Loucy (cell line): Measurements from ENCODE around the gene DCLK2.

Experiments
- H2AFZ ChIP-seq: fragments of 200-600 bp; sonication (generic); 2 replicates; pipeline ENCODE4 v1.6.0; 2016; ENCODE audit warnings: antibody characterized with exemption, mild to moderate bottlenecking, low read length, moderate library complexity
- H3F3A ChIP-seq: fragments of 200-600 bp; 2 replicates; pipeline ENCODE4 v1.6.0; 2016; ENCODE audit warnings: antibody characterized with exemption, low read depth, mild to moderate bottlenecking
- H3K27me3 ChIP-seq: fragments of 200-600 bp; sonication (generic); 2 replicates; pipeline ENCODE4 v1.6.1; 2014; ENCODE audit warnings: low read length, mild to moderate bottlenecking; ENCODE audit not compliant: insufficient read depth, poor library complexity, severe bottlenecking
- H3K36me3 ChIP-seq: fragments of 200-600 bp; sonication (generic); 2 replicates; pipeline ENCODE4 v1.6.1; 2016; ENCODE audit warnings: low read length; ENCODE audit not compliant: insufficient read depth
- H3K4me1 ChIP-seq: fragments of 200-600 bp; sonication (generic); 2 replicates; pipeline ENCODE4 v1.5.1; 2014; ENCODE audit warnings: low read length, mild to moderate bottlenecking; ENCODE audit not compliant: insufficient read depth, poor library complexity, severe bottlenecking
- H3K4me2 ChIP-seq: fragments of 200-600 bp; sonication (generic); 2 replicates; pipeline ENCODE4 v1.6.0; 2014; ENCODE audit warnings: antibody characterized with exemption, low read length, low read depth, mild to moderate bottlenecking; ENCODE audit not compliant: poor library complexity, severe bottlenecking
- H3K4me3 ChIP-seq: fragments of 200-600 bp; sonication (generic); 2 replicates; pipeline ENCODE4 v1.5.1; 2014; ENCODE audit warnings: low read length, mild to moderate bottlenecking, mixed read lengths; ENCODE audit not compliant: poor library complexity, severe bottlenecking
- H3K79me2 ChIP-seq: fragments of 200-600 bp; sonication (generic); 2 replicates; pipeline ENCODE4 v1.6.1; 2014; ENCODE audit warnings: low read length; ENCODE audit not compliant: insufficient read depth
- H3K9ac ChIP-seq: fragments of 200-600 bp; sonication (generic); 2 replicates; pipeline ENCODE4 v1.6.0; 2014; ENCODE audit warnings: mild to moderate bottlenecking, low read depth, low read length, moderate library complexity; ENCODE audit not compliant: poor library complexity, severe bottlenecking
- H3K9me2 ChIP-seq: fragments of 200-600 bp; sonication (generic); replicated peaks from 2 replicates; pipeline ENCODE4 v1.6.1; 2016; ENCODE audit warnings: low read depth, low read length, mixed read lengths
- H3K9me3 ChIP-seq: fragments of 200-600 bp; sonication (generic); 2 replicates; pipeline ENCODE4 v1.6.1; 2014; ENCODE audit warnings: mild to moderate bottlenecking, antibody characterized with exemption, low read length, low read depth; ENCODE audit not compliant: insufficient read depth
- H4K20me1 ChIP-seq: fragments of 200-600 bp; sonication (generic); 2 replicates; pipeline ENCODE4 v1.6.0; 2014; ENCODE audit warnings: antibody characterized with exemption, low read length, mild to moderate bottlenecking; ENCODE audit not compliant: insufficient read depth, poor library complexity, severe bottlenecking
- CTCF ChIP-seq: fragments of 200-600 bp; sonication (generic); conservative IDR thresholded peaks from 2 replicates; pipeline ENCODE4 v1.5.1; 2014; ENCODE audit warnings: mild to moderate bottlenecking, antibody characterized with exemption, low read length
- EZH2phosphoT487 ChIP-seq: fragments of 200-600 bp; IDR thresholded peaks from 2 replicates; pipeline ENCODE4 v1.6.1; 2018; ENCODE audit warnings: antibody characterized with exemption, mild to moderate bottlenecking, moderate library complexity, borderline replicate concordance

The DCLK2 gene

GRCh38 chr4:150251752-150252190 is 173.5 kb downstream of the DCLK2 start:
- H3K27me3 ChIP-seq: no peaks in the 10 kb centered on the region
- H3K36me3 ChIP-seq: no peaks in the 10 kb centered on the region
- H3K79me2 ChIP-seq: no peaks in the 10 kb centered on the region
- no peak overlapping the region for H3K4me2 ChIP-seq
- H3K4me1 ChIP-seq: no peaks in the 10 kb centered on the region
- H3K9me3 ChIP-seq: no peaks in the 10 kb centered on the region
- H3K9ac ChIP-seq: no peak overlapping the region
- no peaks in the 10 kb centered on the region for H4K20me1 ChIP-seq
- H3K4me3 ChIP-seq: no peak overlapping the region
- no peak overlapping the region for H2AFZ ChIP-seq
- H3K9me2 ChIP-seq: no peaks in the 10 kb centered on the region
- H3F3A ChIP-seq: 0 out of 2 replicates have a peak, but pooled peaks cover 5% of the 10 kb centered on the region
- TF ChIP-seq EZH2phosphoT487 (no peak), CTCF (no peak)

GRCh38 chr4:150252306-150252705 is 174.1 kb downstream of the DCLK2 start:
- Histone ChIP-seq H3K36me3 (no peaks in the 10 kb centered on the region), H3K9me3 (no peaks in the 10 kb centered on the region), H3K4me1 (no peaks in the 10 kb centered on the region), H3K4me2 (no peak overlapping the region), H2AFZ (no peak overlapping the region), H3K9me2 (no peaks in the 10 kb centered on the region), H4K20me1 (no peaks in the 10 kb centered on the region), H3K79me2 (no peaks in the 10 kb centered on the region), H3F3A (0 out of 2 replicates have a peak, but pooled peaks cover 5% of the 10 kb centered on the region), H3K27me3 (no peaks in the 10 kb centered on the region), H3K9ac (no peak overlapping the region), H3K4me3 (no peak overlapping the region)
- TF ChIP-seq CTCF (no peak), EZH2phosphoT487 (no peak)

GRCh38 chr4:150252741-150253140 is 174.5 kb downstream of the DCLK2 start:
- TF ChIP-seq EZH2phosphoT487: no peak
- TF ChIP-seq CTCF: no peak
- Histone ChIP-seq H2AFZ (no peak overlapping the region), H3K9ac (no peak overlapping the region), H3K9me3 (no peaks in the 10 kb centered on the region), H3F3A (0 out of 2 replicates have a peak, but pooled peaks cover 5% of the 10 kb centered on the region), H3K4me3 (no peak overlapping the region), H3K9me2 (no peaks in the 10 kb centered on the region), H3K4me2 (no peak overlapping the region), H3K27me3 (no peaks in the 10 kb centered on the region), H3K4me1 (no peaks in the 10 kb centered on the region), H3K79me2 (no peaks in the 10 kb centered on the region), H4K20me1 (no peaks in the 10 kb centered on the region), H3K36me3 (no peaks in the 10 kb centered on the region)
